ENCODE data around the gene TTC13. TPM values are rescaled to one million over a fixed set of nuclear protein-coding genes. Genes with fewer than 3 reads are reported as not detected.
"Not testable (repeated sequence)": the region's sequence is repeated elsewhere in the genome, so short reads cannot be mapped to it uniquely, and the experiment has no call there.

The TTC13 gene
- total RNA-seq, 3 donors from 2014 or later, result 20.5 to 26.6 (median 22.0) TPM

- no peaks in the 10 kb centered on the region for H3K36me3 ChIP-seq
- H3K27ac ChIP-seq, result no peak overlapping the region
- H3K9me3 ChIP-seq, result no peaks in the 10 kb centered on the region
- DNase-seq (ENCODE audit: low spot score in 2 of 2), result no peak
- no peak overlapping the region for H3K4me3 ChIP-seq
- H3K27me3 ChIP-seq, result no peaks in the 10 kb centered on the region
- intact Hi-C loops (cut with DNase I; ENCODE audit: low total_unique reads), result no loop called here
- TF ChIP-seq POLR2A (IDR thresholded peaks at IDR 0.05), result no peak
- TF ChIP-seq POLR2AphosphoS5 (IDR thresholded peaks at IDR 0.05), result no peak
- TF ChIP-seq CTCF (IDR thresholded peaks at IDR 0.05), result no peak
- no peaks in the 10 kb centered on the region for H3K4me1 ChIP-seq
Measured at GRCh38 chr1:231023150-231023549, 44.5 kb upstream of the TTC13 start.

GRCh38 chr1:231022543-231022942, 43.9 kb upstream of the TTC13 start:
- H3K27me3 ChIP-seq; H3K4me3 ChIP-seq; H3K36me3 ChIP-seq; H3K9me3 ChIP-seq; intact Hi-C loops (cut with DNase I; ENCODE audit: low total_unique reads); H3K4me1 ChIP-seq; H3K27ac ChIP-seq; DNase-seq (ENCODE audit: low spot score in 2 of 2): not testable (repeated sequence)

GRCh38 chr1:231021540-231022031, 42.9 kb upstream of the TTC13 start:
- no peak for DNase-seq (ENCODE audit: low spot score in 2 of 2)
- no peak overlapping the region for H3K27ac ChIP-seq
- no peaks in the 10 kb centered on the region for H3K4me1 ChIP-seq
- no peaks in the 10 kb centered on the region for H3K36me3 ChIP-seq
- intact Hi-C loops (cut with DNase I; ENCODE audit: low total_unique reads), result no loop called here
- H3K4me3 ChIP-seq, result no peak overlapping the region
- no peaks in the 10 kb centered on the region for H3K27me3 ChIP-seq
- no peaks in the 10 kb centered on the region for H3K9me3 ChIP-seq
- no peak for TF ChIP-seq POLR2A (IDR thresholded peaks at IDR 0.05)
- TF ChIP-seq CTCF (IDR thresholded peaks at IDR 0.05), result no peak
- TF ChIP-seq POLR2AphosphoS5 (IDR thresholded peaks at IDR 0.05), result no peak

GRCh38 chr1:231020816-231021215, 42.2 kb upstream of the TTC13 start:
- H3K9me3 ChIP-seq, result no peaks in the 10 kb centered on the region
- H3K36me3 ChIP-seq, result no peaks in the 10 kb centered on the region
- H3K27me3 ChIP-seq, result no peaks in the 10 kb centered on the region
- no peaks in the 10 kb centered on the region for H3K4me1 ChIP-seq
- no peak overlapping the region for H3K4me3 ChIP-seq
- no peak overlapping the region for H3K27ac ChIP-seq
- TF ChIP-seq CTCF (IDR thresholded peaks at IDR 0.05) (no peak), POLR2A (IDR thresholded peaks at IDR 0.05) (no peak), POLR2AphosphoS5 (IDR thresholded peaks at IDR 0.05) (no peak)
- intact Hi-C loops (cut with DNase I; ENCODE audit: low total_unique reads), result no loop called here
- no peak for DNase-seq (ENCODE audit: low spot score in 2 of 2)

GRCh38 chr1:231020139-231020601, 41.5 kb upstream of the TTC13 start:
- H3K27ac ChIP-seq, result no peak overlapping the region
- H3K4me1 ChIP-seq, result no peaks in the 10 kb centered on the region
- intact Hi-C loops (cut with DNase I; ENCODE audit: low total_unique reads), result no loop called here
- H3K4me3 ChIP-seq, result no peak overlapping the region
- no peaks in the 10 kb centered on the region for H3K27me3 ChIP-seq
- H3K9me3 ChIP-seq, result no peaks in the 10 kb centered on the region
- no peaks in the 10 kb centered on the region for H3K36me3 ChIP-seq
- no peak for TF ChIP-seq CTCF (IDR thresholded peaks at IDR 0.05)
- no peak for TF ChIP-seq POLR2AphosphoS5 (IDR thresholded peaks at IDR 0.05)
- TF ChIP-seq POLR2A (IDR thresholded peaks at IDR 0.05), result no peak
- no peak for DNase-seq (ENCODE audit: low spot score in 2 of 2)

GRCh38 chr1:231019711-231020110, 41.0 kb upstream of the TTC13 start:
- H3K9me3 ChIP-seq, result no peaks in the 10 kb centered on the region
- intact Hi-C loops (cut with DNase I; ENCODE audit: low total_unique reads), result no loop called here
- H3K27ac ChIP-seq, result no peak overlapping the region
- H3K4me3 ChIP-seq, result no peak overlapping the region
- no peak for TF ChIP-seq POLR2A (IDR thresholded peaks at IDR 0.05)
- no peak for TF ChIP-seq CTCF (IDR thresholded peaks at IDR 0.05)
- no peak for TF ChIP-seq POLR2AphosphoS5 (IDR thresholded peaks at IDR 0.05)
- no peaks in the 10 kb centered on the region for H3K4me1 ChIP-seq
- DNase-seq (ENCODE audit: low spot score in 2 of 2), result no peak
- no peaks in the 10 kb centered on the region for H3K27me3 ChIP-seq
- no peaks in the 10 kb centered on the region for H3K36me3 ChIP-seq

Measured in breast epithelium (tissue), 4 donors.